ENCODE results near the gene U2AF1L4. TPM values are rescaled to one million over a fixed set of nuclear protein-coding genes. Genes with fewer than 3 reads are reported as not detected.
A peak's percentile ranks its signal among the peaks of the same experiment; 100 is the strongest.

U2AF1L4 gene
- total and polyA plus RNA-seq, 2 of the 4 experiments (the other 2 are of a cell fraction), result 6.1 to 15.0 TPM

GRCh38 chr19:35774274-35775045 is 29.2 kb upstream of the U2AF1L4 start:
- Histone ChIP-seq H2BK5ac (ENCODE audit: low read depth, low read length, poor library complexity, severe bottlenecking) (no peak overlapping the region), H4K8ac (ENCODE audit: low read depth in 2 of 2, low read length in 2 of 2) (no peak overlapping the region), H3K27me3 (ENCODE audit: control insufficient read depth, insufficient read depth, low read length) (no peaks in the 10 kb centered on the region), H3K36me3 (ENCODE audit: control insufficient read depth, insufficient read depth, low read length) (0 out of 2 replicates have a peak, but pooled peaks cover 2% of the 10 kb centered on the region), H2BK15ac (ENCODE audit: low read depth, low read length) (no peak overlapping the region), H4K5ac (ENCODE audit: low read depth, low read length) (no peak overlapping the region), H3K4me3 (ENCODE audit: insufficient read depth, low read depth, low read length) (no peak overlapping the region), H3K9me1 (ENCODE audit: insufficient read depth, low read length) (peaks cover 6% of the 10 kb centered on the region; the same call in 1 of the 2 replicates), H3K18ac (ENCODE audit: low read depth, low read length) (no peak overlapping the region), H3K14ac (replicated peaks; ENCODE audit: low read depth, low read length) (no peak overlapping the region), H4K20me1 (ENCODE audit: insufficient read depth, low read length) (no peaks in the 10 kb centered on the region), H3K9me3 (ENCODE audit: control insufficient read depth, insufficient read depth, low read length) (no peaks in the 10 kb centered on the region), H3K9ac (ENCODE audit: low read depth, low read length) (no peak overlapping the region), H2AK9ac (replicated peaks; ENCODE audit: low read depth, low read length, poor library complexity) (peak overlapping the region; percentile 25), H3K4ac (ENCODE audit: low read depth, low read length) (no peak overlapping the region), H3K27ac (ENCODE audit: insufficient read depth, low read length) (no peak overlapping the region), H3K79me1 (ENCODE audit: low read depth in 1 of 2, low read length in 2 of 2) (peaks cover 7 to 18% of the 10 kb centered on the region in 2 experiments), H3K4me2 (ENCODE audit: low read depth, low read length) (no peak overlapping the region; the same call in 1 of the 2 replicates), H2AFZ (replicated peaks; ENCODE audit: low read length, poor library complexity) (peak overlapping the region; percentile 99), H3K56ac (ENCODE audit: extremely low read depth, insufficient read depth, low read length) (no peak overlapping the region), H3K4me1 (ENCODE audit: control insufficient read depth, insufficient read depth, low read length) (peaks cover 6% of the 10 kb centered on the region), H4K91ac (ENCODE audit: insufficient read depth, low read depth, low read length) (no peak overlapping the region), H2AK5ac (ENCODE audit: low read depth, low read length) (no peak overlapping the region), H2BK120ac (ENCODE audit: low read depth, low read length) (no peak overlapping the region), H2BK20ac (ENCODE audit: low read depth, low read length) (no peak overlapping the region), H3K23ac (ENCODE audit: low read depth, low read length) (no peak overlapping the region)
- intact Hi-C loops (cut with micrococcal nuclease) (loop anchor here (2.0 kb wide), 1 partner anchor 16 kb away; the partner anchor contains the start of gene PROSER3), dilution Hi-C loops (cut with HindIII; ENCODE audit: low sequenced_read_pairs, unreplicated experiment) (no loop called here), in situ Hi-C loops (cut with MboI; ENCODE audit: low sequenced_read_pairs) (no loop called here)
- no TSS peak for BruUV-seq (replicated peaks)
- ChIA-PET CTCF (no interaction called here), POLR2A (ENCODE audit: unreplicated experiment) (interaction anchor here (0.6 kb wide), 1 partner anchor 60 kb away, joined by 3 read pairs; no protein-coding TSS in a partner anchor)
- no peak for ATAC-seq (ENCODE audit: low read depth)
- WGBS, 2 experiments (ENCODE audit: extremely low coverage in 2 of 2, insufficient read length in 1 of 2), result 59% methylated on average over 9 of the region's 16 CpGs; no CpG with 5 or more reads in 1 of the 2 experiments
- DNase-seq, result no peak
- TF ChIP-seq MXI1 (IDR thresholded peaks at IDR 0.05; ENCODE audit: borderline replicate concordance, low read depth, low read length) (no peak), SMC3 (IDR thresholded peaks at IDR 0.05; ENCODE audit: low read depth, low read length) (no peak), NFE2L2 (IDR thresholded peaks at IDR 0.05; ENCODE audit: low read depth, low read length) (no peak), FOS (IDR thresholded peaks at IDR 0.05; ENCODE audit: low read depth, low read length) (no peak), CEBPB (IDR thresholded peaks at IDR 0.05; ENCODE audit: low read depth, low read length) (no peak), POLR2A (IDR thresholded peaks at IDR 0.05; ENCODE audit: low read depth, low read length) (no peak), BHLHE40 (IDR thresholded peaks at IDR 0.05; ENCODE audit: low read depth, low read length) (no peak), MAFK (IDR thresholded peaks at IDR 0.05; ENCODE audit: low read depth, low read length) (no peak), MAZ (IDR thresholded peaks at IDR 0.05; ENCODE audit: borderline replicate concordance, low read depth, low read length) (no peak), CHD1 (IDR thresholded peaks at IDR 0.05; ENCODE audit: low read depth, low read length) (no peak), RAD21 (IDR thresholded peaks at IDR 0.05; ENCODE audit: low read length) (no peak), RCOR1 (IDR thresholded peaks at IDR 0.05; ENCODE audit: insufficient replicate concordance, low read length) (no peak)
- TF ChIP-seq, protein P1, sequence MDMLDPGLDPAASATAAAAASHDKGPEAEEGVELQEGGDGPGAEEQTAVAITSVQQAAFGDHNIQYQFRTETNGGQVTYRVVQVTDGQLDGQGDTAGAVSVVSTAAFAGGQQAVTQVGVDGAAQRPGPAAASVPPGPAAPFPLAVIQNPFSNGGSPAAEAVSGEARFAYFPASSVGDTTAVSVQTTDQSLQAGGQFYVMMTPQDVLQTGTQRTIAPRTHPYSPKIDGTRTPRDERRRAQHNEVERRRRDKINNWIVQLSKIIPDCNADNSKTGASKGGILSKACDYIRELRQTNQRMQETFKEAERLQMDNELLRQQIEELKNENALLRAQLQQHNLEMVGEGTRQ (IDR thresholded peaks at IDR 0.05; ENCODE audit: low read depth, low read length), result no peak
- TF ChIP-seq, protein P2, sequence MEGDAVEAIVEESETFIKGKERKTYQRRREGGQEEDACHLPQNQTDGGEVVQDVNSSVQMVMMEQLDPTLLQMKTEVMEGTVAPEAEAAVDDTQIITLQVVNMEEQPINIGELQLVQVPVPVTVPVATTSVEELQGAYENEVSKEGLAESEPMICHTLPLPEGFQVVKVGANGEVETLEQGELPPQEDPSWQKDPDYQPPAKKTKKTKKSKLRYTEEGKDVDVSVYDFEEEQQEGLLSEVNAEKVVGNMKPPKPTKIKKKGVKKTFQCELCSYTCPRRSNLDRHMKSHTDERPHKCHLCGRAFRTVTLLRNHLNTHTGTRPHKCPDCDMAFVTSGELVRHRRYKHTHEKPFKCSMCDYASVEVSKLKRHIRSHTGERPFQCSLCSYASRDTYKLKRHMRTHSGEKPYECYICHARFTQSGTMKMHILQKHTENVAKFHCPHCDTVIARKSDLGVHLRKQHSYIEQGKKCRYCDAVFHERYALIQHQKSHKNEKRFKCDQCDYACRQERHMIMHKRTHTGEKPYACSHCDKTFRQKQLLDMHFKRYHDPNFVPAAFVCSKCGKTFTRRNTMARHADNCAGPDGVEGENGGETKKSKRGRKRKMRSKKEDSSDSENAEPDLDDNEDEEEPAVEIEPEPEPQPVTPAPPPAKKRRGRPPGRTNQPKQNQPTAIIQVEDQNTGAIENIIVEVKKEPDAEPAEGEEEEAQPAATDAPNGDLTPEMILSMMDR (conservative IDR thresholded peaks at IDR 0.05; ENCODE audit: low read depth, low read length), result no peak
- TF ChIP-seq, protein P3, sequence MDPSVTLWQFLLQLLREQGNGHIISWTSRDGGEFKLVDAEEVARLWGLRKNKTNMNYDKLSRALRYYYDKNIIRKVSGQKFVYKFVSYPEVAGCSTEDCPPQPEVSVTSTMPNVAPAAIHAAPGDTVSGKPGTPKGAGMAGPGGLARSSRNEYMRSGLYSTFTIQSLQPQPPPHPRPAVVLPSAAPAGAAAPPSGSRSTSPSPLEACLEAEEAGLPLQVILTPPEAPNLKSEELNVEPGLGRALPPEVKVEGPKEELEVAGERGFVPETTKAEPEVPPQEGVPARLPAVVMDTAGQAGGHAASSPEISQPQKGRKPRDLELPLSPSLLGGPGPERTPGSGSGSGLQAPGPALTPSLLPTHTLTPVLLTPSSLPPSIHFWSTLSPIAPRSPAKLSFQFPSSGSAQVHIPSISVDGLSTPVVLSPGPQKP (IDR thresholded peaks at IDR 0.05; ENCODE audit: borderline replicate concordance, low read depth, low read length), result no peak
